AG09319 (cell line): ENCODE data around the gene CFAP69.

ENCODE experiments used
- DNase-seq: peaks from one replicate; pipeline ENCODE4 v3.0.0-alpha.2; 2010; ENCODE audit warnings: low read depth; ENCODE audit errors: extremely low read depth
- TF ChIP-seq, protein P1 (sequence below): IDR thresholded peaks from 2 replicates; pipeline ENCODE4 v1.5.1; 2011; ENCODE audit warnings: low read depth, mild to moderate bottlenecking, inconsistent platforms, low read length, moderate library complexity

CFAP69 gene

DNA sequence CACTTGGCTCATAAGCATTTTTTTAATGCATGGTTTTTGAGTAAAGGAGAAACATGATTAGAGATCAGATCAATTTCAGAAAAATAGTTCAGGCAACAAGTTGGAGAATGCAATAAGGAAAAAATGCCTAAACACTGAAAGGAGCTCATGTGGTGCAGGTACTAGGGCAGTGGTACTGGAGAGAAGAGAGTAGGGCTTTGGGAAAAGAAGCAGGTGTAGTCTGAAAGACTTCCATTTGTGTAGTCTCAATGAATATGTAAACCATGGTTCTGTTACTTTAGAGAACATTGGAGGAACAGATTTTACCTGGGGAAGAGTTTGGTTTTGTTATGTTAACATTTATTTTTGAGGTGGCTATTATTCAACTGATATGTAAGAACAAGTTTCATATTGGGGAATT, 107.0 kb downstream of the CFAP69 start:
- TF ChIP-seq, protein P1, sequence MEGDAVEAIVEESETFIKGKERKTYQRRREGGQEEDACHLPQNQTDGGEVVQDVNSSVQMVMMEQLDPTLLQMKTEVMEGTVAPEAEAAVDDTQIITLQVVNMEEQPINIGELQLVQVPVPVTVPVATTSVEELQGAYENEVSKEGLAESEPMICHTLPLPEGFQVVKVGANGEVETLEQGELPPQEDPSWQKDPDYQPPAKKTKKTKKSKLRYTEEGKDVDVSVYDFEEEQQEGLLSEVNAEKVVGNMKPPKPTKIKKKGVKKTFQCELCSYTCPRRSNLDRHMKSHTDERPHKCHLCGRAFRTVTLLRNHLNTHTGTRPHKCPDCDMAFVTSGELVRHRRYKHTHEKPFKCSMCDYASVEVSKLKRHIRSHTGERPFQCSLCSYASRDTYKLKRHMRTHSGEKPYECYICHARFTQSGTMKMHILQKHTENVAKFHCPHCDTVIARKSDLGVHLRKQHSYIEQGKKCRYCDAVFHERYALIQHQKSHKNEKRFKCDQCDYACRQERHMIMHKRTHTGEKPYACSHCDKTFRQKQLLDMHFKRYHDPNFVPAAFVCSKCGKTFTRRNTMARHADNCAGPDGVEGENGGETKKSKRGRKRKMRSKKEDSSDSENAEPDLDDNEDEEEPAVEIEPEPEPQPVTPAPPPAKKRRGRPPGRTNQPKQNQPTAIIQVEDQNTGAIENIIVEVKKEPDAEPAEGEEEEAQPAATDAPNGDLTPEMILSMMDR: no peak
- DNase-seq: no peak
